Measurements from ENCODE around the gene ODC1.

The ODC1 gene

GRCh38 chr2:10410001-10410822, 37.9 kb downstream of the ODC1 start:
- no peak for TF ChIP-seq CTCF (IDR thresholded peaks at IDR 0.05; ENCODE audit: insufficient read depth, low read depth, low read length, missing control alignments)
- H3K4me3 ChIP-seq (ENCODE audit: low read length) = no peak overlapping the region
- DNase-seq (ENCODE audit: low read depth) = no peak

GRCh38 chr2:10408649-10409579, 39.2 kb downstream of the ODC1 start:
- TF ChIP-seq CTCF (IDR thresholded peaks at IDR 0.05; ENCODE audit: insufficient read depth, low read depth, low read length, missing control alignments) = peak; percentile 96
- H3K4me3 ChIP-seq (ENCODE audit: low read length) = peak overlapping the region; percentile 5
- peak; percentile 87 for DNase-seq (ENCODE audit: low read depth)

- no peak overlapping the region for H3K4me3 ChIP-seq (ENCODE audit: low read length)
- DNase-seq (ENCODE audit: low read depth) = peak; percentile 96
- no peak for TF ChIP-seq CTCF (IDR thresholded peaks at IDR 0.05; ENCODE audit: insufficient read depth, low read depth, low read length, missing control alignments)
Measured at GRCh38 chr2:10407841-10408648, 40.1 kb downstream of the ODC1 start.

- no peak overlapping the region for H3K4me3 ChIP-seq (ENCODE audit: low read length)
- DNase-seq (ENCODE audit: low read depth) = no peak
- TF ChIP-seq CTCF (IDR thresholded peaks at IDR 0.05; ENCODE audit: insufficient read depth, low read depth, low read length, missing control alignments) = no peak
Measured at GRCh38 chr2:10407432-10407831, 40.7 kb downstream of the ODC1 start.

- no peak for DNase-seq (ENCODE audit: low read depth)
- no peak overlapping the region for H3K4me3 ChIP-seq (ENCODE audit: low read length)
- no peak for TF ChIP-seq CTCF (IDR thresholded peaks at IDR 0.05; ENCODE audit: insufficient read depth, low read depth, low read length, missing control alignments)
Measured at GRCh38 chr2:10406491-10407188, 41.5 kb downstream of the ODC1 start.

GRCh38 chr2:10406016-10406415, 42.1 kb downstream of the ODC1 start:
- H3K4me3 ChIP-seq (ENCODE audit: low read length) = no peak overlapping the region
- no peak for TF ChIP-seq CTCF (IDR thresholded peaks at IDR 0.05; ENCODE audit: insufficient read depth, low read depth, low read length, missing control alignments)
- peak; percentile 41 for DNase-seq (ENCODE audit: low read depth)
